Stimulated activated CD4-positive, alpha-beta T cell treated with anti-CD3 and anti-CD28 coated beads, Interleukin-4, amount 100 ng/mL, for 24 hours (primary cell): ENCODE measurements around the gene LBHD2.

Experiments used
- DNase-seq: peaks from one replicate; pipeline ENCODE4 v3.0.0-alpha.2; 2020

Gene LBHD2

DNA sequence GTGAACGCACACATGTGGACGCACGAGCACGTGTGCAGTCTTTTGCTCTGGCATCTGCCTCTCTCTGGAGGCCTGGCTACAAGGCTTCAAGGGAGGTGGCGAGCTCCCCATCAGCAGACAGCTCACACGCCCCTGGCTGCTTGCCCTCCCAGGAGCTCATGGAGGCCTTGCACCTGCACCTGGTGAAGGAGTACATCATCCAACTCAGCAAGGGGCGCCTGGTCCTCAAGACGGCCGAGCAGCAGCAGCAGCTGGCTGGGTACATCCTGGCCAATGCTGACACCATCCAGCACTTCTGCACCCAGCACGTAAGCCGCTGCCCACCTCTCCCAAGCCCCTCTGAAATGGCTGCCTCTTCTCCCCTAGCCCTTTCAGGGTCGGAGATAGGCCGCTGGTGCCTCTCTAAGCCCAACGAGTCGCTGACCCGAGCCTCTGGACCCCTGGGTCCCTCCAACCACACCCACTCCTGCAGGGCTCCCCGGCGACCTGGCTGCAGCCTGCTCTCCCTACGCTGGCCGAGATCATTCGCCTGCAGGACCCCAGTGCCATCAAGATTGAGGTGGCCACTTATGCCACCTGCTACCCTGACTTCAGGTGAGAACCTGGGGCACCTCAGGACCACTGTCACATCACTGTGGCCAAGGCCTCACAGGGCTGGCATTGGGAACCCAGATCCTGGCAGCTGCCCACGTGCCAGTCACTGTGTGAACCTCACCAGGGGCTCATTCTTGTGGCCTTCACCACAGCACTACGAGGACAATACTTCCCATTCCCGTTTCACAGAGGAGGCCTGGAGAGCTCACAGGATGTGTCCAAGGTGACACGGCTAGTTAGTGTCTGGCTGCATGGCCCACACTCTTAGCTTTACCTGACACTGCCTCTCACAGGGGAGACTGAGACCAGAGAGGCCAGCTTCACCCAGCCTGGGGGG lies 49.5 kb downstream of the LBHD2 start:
- no peak for DNase-seq

DNA sequence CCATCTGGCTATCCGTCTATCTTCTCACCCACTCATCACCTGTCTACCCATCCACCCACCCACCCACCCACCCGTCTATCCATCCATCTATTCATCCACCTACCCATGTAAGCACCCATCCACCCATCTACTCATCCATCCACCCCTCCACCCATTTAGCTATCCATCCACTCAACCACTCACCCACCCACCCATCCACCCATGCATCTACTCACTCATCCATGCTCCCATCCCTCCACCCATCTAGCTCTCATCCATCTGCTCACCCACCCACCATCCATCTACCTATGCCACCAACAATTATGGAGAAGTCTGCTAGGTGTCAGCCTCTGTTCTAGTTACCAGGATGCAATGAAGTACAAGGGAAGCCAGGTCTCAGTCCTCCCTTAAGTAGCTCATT lies 50.4 kb downstream of the LBHD2 start:
- DNase-seq, result no peak

DNA sequence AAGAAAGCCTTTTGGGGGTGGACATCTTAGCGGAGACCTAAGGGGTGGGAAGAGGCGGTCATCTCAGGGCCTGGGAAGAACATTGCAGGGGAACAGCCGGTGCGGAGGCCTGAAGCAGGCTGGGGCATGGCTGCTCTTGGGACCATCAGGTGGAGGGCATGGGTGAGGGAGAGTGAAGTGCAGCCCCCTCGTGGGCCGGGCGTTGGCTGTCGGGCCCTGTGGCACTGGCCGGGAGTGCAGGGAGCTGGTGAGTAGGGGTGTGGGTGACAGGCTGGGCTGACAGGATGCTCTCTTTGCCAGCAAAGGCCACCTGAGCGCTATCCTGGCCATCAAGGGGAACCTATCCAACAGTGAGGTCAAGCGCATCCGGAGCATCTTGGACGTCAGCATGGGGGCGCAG lies 50.9 kb downstream of the LBHD2 start:
- DNase-seq, result no peak

DNA sequence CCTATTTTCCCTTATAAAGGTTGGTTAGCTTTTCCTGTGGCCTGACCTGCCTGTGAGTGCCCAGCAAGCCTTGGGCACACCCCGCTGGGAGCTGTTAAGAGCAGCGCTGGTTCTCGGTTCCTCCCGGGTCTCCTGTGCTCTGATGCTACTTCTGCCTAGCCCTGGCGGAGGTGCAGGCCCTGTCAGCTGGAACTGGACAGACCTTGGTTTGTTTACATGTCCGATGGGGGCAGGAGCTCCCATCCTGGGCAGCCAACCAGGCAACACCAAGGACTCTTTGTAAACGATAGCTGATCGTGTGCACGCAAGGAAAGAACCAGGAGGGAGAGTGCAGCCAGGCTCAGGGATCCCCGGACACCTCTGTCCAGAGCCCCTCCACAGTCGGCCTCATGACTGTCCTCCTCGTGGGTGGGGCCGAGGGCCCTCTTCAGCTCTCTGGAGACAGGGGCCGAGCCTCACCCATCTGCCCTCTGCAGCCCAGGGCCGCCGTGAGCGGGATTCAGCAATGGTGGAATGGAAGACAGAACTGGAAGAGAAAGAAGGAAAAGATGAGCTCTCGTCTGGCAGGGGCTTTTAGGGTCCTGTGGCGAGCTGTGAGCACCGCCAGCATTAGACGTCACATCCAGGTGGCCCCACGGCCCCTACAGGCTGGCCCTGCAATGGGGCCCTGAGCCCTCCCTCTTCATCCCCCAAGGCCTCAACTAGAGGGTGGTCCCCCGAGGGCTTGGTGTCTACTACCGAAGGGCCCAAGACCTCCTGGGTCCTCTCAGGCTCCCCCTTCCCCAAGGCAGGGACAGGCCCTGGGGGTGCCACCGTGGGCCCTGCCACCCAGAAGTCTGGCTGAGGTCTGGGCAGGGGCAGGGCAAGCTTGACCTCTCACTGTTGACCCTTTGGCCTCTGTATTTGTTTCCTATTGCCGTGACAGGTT lies 51.6 kb downstream of the LBHD2 start:
- no peak for DNase-seq

DNA sequence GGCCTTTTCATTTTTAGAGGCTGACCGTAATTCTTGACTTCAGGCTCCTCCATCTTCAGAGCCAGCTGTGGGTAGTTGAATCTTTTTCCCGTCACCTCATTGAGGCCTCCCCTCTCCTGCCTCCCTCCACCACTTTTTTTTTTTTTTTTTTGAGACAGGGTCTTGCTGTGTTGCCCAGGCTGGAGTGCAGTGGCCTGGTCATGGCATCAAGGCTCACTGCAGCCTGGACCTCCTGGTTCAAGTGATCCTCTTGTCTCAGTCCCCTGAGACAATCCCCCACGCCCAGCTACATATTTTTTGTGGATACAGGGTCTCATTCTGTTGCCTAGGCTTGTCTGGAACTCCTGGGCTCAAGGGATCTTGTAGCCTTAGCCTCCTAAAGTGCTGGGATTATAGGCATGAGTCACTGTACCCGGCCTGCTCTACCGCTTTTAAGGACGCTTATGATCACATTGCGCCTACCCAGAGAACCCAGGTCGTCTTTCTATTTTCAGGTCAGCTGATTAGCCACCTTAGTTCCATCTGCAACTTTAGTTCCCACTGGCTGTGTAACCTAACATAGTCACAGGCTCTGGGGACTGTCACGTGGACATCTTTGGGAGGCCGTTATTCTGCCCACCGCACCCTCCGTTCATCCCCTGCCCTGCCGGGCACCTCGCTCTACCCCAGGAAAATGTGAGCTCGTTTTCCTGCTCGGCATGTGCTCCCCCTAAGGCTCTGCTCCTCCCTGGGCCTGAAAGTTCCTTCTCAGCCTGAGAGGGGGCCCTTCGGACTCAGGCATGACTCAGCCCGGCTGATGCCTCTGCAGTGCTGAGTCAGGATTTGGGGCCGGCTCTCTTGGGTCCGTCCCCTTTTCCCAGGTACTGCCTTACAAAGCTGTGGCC lies 52.6 kb downstream of the LBHD2 start:
- no peak for DNase-seq

DNA sequence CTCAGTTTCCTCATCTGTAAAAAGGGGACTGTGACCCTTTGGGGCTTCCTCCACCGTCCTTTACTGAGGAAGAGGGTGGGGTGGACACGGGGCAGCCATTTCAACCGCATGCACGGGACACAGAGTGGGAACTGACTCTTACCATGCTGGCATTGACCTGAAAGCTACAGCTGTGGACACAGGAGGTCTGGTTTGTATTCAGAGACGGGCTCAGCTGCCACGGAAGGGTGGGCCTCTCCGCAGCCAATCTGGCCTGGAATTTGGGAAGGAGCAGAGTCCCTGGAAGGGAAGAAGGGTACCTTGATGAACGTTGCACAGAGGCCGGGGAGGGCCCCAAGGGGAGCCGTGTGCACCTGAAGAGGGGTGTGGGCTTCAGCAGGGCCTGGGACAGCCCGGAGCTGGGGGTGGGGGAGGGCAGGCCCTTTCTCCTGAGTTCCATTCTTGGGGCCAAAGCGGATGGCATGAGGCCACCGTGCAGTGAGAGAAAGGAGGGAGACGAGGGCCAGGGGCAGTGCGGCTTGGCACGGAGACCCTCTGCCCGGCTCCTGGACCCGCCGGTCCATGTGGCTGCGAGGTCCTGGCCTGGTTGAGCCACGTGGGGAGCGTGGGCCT lies 53.8 kb downstream of the LBHD2 start:
- no peak for DNase-seq

DNA sequence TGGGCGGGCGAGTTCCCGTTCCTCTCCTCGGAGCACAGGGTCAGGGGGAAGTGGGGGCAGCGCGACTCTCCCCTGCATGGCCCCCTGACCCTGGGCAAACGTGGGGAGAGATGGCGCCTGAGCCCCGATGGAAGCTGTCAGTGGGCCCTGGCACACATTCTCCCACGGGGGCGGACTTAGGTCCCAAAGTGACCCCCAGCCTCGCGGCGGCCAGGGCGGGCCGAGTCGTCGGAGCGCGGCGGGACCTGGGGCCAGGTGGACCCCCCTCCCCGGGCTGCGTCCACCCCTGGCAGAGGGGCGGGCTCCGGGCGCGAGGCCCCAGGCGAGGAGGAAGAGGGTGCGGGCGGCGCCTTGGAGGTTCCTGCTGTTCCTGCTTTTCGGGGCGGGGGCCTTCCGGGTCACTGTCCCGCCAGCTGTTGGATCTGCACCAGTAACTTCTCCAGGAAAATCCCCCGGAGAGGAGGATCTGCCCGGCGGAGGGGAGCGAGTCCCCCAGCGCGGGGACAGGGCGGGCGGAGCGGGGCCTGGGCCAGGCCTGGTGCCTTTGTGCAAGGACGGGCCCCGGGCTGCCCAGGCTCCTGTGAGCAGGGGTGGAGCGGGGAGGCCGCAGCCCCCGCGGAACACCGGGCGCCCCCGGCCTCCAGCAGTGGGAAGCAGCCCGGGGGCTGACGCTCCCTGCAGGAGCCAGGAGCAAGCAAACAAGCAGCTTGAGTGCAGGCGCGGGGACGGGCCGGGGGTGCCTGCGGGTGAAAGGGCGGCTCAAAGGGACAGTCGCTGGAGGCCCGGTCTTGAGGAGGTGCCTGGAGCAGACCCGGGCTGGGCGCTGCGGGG lies 54.5 kb downstream of the LBHD2 start:
- no peak for DNase-seq

DNA sequence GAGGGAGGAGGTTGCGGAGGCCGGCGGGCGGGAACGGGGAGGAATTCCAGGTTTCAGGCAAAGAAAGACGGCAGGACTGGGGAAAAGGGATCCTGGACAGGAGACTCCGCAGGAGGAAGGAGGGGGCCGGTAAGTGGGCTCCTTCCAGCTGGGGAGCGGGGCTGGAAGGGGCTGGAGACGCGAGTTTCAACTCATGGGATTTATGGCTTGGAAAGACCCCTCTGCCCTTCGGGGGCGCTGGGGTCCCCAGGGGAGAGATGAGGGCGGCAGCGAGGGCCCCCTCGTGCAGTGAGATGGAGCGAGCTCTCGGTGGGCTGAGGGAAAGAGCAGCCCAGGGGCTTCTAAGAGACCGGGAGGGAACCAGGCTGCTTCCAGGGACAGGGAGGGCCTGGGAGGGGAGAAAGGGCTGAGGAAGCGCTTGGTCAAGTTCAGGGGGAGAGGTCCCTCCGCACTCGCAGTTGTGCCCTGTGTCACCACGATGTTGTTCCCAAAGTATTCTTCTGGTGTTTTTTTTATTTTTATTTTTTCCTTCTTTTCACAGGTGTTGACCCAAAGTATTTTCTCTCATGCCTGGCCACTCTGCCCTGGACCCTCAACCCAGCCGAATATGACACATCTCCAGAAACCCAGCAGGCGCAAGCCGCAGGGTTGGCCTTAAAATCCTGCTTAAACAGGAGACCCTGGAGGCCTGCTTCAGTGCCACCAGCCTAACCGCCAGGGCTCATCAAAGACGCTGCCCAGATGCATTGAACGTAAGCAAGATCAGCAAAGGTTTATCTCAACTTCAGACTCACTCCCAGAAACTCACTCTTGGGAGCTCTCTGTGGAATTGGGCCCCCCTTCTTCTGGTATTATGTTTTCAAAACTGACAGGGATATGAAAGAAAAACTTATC lies 55.4 kb downstream of the LBHD2 start:
- no peak for DNase-seq
